A549 (cell line): ENCODE data around the gene TREH.

Experiments used
- CBX8 ChIP-seq: fragments of 200-600 bp; sonication (generic); IDR thresholded peaks from 2 replicates; pipeline ENCODE4 v1.6.1; 2016
- E2F6 ChIP-seq: IDR thresholded peaks from 2 replicates; pipeline ENCODE4 v1.6.1; 2012; ENCODE audit warnings: low read depth, borderline replicate concordance
- EHMT2 ChIP-seq: fragments of 200-600 bp; sonication (generic); IDR thresholded peaks from 2 replicates; pipeline ENCODE4 v1.6.1; 2016; ENCODE audit warnings: antibody characterized with exemption, low read depth, mild to moderate bottlenecking, moderate library complexity
- EP300 ChIP-seq, 2 experiments: fragments of >200 bp; sonication (Bioruptor Twin); formaldehyde crosslinking; IDR thresholded peaks; 2 replicates in 1 of 2; 3 replicates in 1 of 2; pipeline ENCODE4 v1.6.1; 2016 to 2017
- KDM1A ChIP-seq: fragments of 200-600 bp; sonication (generic); IDR thresholded peaks from 2 replicates; pipeline ENCODE4 v1.6.1; 2016; ENCODE audit warnings: low read depth, mild to moderate bottlenecking
- MAX ChIP-seq: IDR thresholded peaks from 2 replicates; pipeline ENCODE4 v1.6.1; 2012
- NPAS2 ChIP-seq: fragments of 250-450 bp; sonication (Bioruptor Pico); IDR thresholded peaks from 2 replicates; pipeline ENCODE4 v1.8.0; 2022; ENCODE audit warnings: mild to moderate bottlenecking, moderate library complexity, borderline replicate concordance
- POLR2A ChIP-seq: IDR thresholded peaks from 2 replicates; pipeline ENCODE4 v1.6.1; 2012; ENCODE audit warnings: mild to moderate bottlenecking, low read length
- RAD21 ChIP-seq, 2 experiments: fragments of >200 bp in 1 of 2; sonication (Bioruptor Twin) in 1 of 2; formaldehyde crosslinking in 1 of 2; IDR thresholded peaks in 1 of 2; conservative IDR thresholded peaks in 1 of 2; 2 replicates in 1 of 2; 3 replicates in 1 of 2; pipeline ENCODE4 v1.6.1; 2012 to 2018; ENCODE audit warnings: inconsistent platforms in 1 of 2
- ZC3H11A ChIP-seq: fragments of 450-650 bp; IDR thresholded peaks from 2 replicates; pipeline ENCODE4 v1.6.1; 2014; ENCODE audit warnings: antibody characterized with exemption, mild to moderate bottlenecking
- TF ChIP-seq, protein P1 (sequence below): fragments of >200 bp; sonication (Bioruptor Twin); formaldehyde crosslinking; IDR thresholded peaks from 3 replicates; pipeline ENCODE4 v1.5.1; 2016
- TF ChIP-seq, protein P2 (sequence below): fragments of 200-600 bp; sonication (generic); IDR thresholded peaks from 2 replicates; pipeline ENCODE4 v1.6.1; 2016; ENCODE audit warnings: antibody characterized with exemption, mild to moderate bottlenecking, moderate library complexity

DNA sequence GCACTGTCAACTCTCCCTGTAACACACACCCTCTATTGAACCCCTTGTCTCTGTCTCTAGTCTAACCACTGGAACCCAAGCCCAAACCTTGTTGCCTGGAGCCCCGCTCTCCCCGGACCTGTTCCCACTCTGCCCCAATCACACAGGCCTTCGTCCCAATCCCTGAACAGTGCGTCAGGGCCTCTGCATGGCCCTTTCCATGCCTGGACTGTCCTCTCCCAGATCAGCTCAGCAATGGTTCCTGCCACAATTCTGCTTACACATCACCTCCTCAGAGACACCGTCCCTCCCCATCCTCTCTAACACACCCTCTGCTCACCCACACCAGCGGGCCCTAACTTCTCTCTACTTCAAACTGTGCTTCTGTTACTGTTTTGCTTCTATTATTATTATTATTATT is 1.5 kb downstream of the TREH start:
- TF ChIP-seq, protein P1, sequence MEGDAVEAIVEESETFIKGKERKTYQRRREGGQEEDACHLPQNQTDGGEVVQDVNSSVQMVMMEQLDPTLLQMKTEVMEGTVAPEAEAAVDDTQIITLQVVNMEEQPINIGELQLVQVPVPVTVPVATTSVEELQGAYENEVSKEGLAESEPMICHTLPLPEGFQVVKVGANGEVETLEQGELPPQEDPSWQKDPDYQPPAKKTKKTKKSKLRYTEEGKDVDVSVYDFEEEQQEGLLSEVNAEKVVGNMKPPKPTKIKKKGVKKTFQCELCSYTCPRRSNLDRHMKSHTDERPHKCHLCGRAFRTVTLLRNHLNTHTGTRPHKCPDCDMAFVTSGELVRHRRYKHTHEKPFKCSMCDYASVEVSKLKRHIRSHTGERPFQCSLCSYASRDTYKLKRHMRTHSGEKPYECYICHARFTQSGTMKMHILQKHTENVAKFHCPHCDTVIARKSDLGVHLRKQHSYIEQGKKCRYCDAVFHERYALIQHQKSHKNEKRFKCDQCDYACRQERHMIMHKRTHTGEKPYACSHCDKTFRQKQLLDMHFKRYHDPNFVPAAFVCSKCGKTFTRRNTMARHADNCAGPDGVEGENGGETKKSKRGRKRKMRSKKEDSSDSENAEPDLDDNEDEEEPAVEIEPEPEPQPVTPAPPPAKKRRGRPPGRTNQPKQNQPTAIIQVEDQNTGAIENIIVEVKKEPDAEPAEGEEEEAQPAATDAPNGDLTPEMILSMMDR = no peak
- TF ChIP-seq KDM1A = no peak
- no peak for TF ChIP-seq POLR2A
- no peak for TF ChIP-seq CBX8
- TF ChIP-seq EP300 (IDR thresholded peaks at IDR 0.05) = no peak
- TF ChIP-seq, protein P2, sequence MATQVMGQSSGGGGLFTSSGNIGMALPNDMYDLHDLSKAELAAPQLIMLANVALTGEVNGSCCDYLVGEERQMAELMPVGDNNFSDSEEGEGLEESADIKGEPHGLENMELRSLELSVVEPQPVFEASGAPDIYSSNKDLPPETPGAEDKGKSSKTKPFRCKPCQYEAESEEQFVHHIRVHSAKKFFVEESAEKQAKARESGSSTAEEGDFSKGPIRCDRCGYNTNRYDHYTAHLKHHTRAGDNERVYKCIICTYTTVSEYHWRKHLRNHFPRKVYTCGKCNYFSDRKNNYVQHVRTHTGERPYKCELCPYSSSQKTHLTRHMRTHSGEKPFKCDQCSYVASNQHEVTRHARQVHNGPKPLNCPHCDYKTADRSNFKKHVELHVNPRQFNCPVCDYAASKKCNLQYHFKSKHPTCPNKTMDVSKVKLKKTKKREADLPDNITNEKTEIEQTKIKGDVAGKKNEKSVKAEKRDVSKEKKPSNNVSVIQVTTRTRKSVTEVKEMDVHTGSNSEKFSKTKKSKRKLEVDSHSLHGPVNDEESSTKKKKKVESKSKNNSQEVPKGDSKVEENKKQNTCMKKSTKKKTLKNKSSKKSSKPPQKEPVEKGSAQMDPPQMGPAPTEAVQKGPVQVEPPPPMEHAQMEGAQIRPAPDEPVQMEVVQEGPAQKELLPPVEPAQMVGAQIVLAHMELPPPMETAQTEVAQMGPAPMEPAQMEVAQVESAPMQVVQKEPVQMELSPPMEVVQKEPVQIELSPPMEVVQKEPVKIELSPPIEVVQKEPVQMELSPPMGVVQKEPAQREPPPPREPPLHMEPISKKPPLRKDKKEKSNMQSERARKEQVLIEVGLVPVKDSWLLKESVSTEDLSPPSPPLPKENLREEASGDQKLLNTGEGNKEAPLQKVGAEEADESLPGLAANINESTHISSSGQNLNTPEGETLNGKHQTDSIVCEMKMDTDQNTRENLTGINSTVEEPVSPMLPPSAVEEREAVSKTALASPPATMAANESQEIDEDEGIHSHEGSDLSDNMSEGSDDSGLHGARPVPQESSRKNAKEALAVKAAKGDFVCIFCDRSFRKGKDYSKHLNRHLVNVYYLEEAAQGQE = no peak
- TF ChIP-seq MAX = no peak
- no peak for TF ChIP-seq E2F6
- TF ChIP-seq ZC3H11A = no peak
- TF ChIP-seq EHMT2 = no peak
- TF ChIP-seq RAD21 (conservative IDR thresholded peaks at IDR 0.05 in 1 of 2, IDR thresholded peaks at IDR 0.05 in 1 of 2) = no peak
- TF ChIP-seq NPAS2 (CRISPR knock-in tag) = no peak
